H7 (cell line): Measurements from ENCODE around the gene CAPN1. TPM values are rescaled to one million over a fixed set of nuclear protein-coding genes. Genes with fewer than 3 reads are reported as not detected.

Experiments used
- DNase-seq: peaks from one replicate; pipeline ENCODE4 v3.0.0; 2012
- H3K27me3 ChIP-seq: 2 replicates; pipeline ENCODE4 v1.6.0; 2011; ENCODE audit warnings: mild to moderate bottlenecking, low read length; ENCODE audit not compliant: control insufficient read depth, insufficient read depth
- H3K36me3 ChIP-seq: replicated peaks from 2 replicates; pipeline ENCODE4 v1.5.1; 2011; ENCODE audit warnings: low read length; ENCODE audit not compliant: control insufficient read depth, insufficient read depth
- H3K4me3 ChIP-seq: 2 replicates; pipeline ENCODE4 v1.5.1; 2011; ENCODE audit warnings: low read depth, mild to moderate bottlenecking, control low read depth, low read length, moderate library complexity; ENCODE audit not compliant: insufficient read depth
- total RNA-seq: library from RNA; depleted of rRNA; stranded (reverse); fragments of >200 nt; shearing (Covaris generic); gene quantifications from 2 replicates; pipeline ENCODE4 v1.2.3, GENCODE V29; 2014

CAPN1 gene
- total RNA-seq, 1 experiment from 2014 or later, result 165 TPM

DNA sequence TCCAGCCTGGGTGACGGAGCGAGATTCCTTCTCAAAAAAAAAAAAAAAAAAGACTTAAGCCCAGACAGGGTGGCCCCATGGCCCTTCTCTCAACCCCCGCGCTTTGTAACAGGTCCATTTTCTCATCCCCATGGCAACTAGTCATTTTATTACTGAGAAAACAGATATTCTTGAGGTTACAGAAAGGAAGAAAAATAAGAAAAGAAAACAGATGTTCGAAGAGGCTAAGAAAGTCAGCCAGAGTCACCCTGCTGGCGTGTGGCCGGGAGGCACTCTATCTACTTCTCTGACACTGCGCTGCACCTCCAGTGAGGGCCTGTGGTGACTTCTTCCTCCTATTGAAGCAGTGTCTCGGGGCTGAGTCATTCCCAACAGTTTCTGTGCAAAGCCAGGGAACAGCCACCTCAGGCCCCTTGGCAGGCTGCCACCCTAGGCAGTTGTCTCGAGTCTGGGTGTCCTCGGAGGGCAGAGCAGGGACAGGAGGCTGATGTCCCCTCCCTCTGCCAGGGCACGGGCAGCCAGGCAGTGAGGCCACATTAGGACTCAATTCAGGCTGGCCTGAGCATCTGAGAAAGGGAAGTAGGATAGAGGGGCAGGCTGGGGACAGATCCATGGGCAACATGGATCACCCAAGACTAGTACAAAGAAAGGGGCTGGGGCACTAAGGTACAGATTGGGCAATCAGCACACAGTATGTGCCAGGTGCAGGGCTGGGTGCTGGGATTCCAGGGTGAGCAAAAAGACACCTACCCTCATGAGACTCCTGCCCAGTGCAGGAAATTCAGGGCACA is 31.0 kb upstream of the CAPN1 start:
- Histone ChIP-seq H3K36me3 (no peaks in the 10 kb centered on the region), H3K27me3 (no peaks in the 10 kb centered on the region), H3K4me3 (no peak overlapping the region)
- peak; percentile 36 for DNase-seq

DNA sequence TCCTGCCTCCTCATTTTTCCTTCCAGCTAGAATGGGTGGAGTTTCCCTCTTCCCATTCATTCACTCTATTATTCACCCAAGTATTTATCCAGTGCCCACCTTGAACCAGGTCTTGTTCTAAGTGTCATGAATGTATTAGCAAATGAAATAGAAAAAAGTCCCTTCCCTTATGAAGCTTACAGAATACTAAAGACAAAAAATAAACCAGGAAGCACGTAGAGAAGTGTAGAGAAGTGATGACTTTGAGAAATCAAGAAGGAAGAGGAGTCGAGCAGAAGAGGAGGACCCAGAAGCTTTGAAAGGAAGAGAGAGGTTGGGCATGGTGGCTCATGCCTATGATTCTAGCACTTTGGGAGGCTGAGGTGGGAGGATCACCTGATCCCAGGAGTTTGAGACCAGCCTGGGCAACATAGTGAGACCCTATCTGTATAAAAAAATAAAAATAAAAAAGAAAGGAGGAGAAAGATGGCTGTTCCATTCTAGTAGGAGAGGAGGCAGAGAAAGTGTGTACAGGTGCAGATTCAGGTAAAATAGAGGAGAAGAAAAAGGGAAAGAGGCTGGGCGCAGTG is 30.3 kb upstream of the CAPN1 start:
- H3K27me3 ChIP-seq, result no peaks in the 10 kb centered on the region
- no peak for DNase-seq
- H3K4me3 ChIP-seq, result no peak overlapping the region
- H3K36me3 ChIP-seq, result no peaks in the 10 kb centered on the region

DNA sequence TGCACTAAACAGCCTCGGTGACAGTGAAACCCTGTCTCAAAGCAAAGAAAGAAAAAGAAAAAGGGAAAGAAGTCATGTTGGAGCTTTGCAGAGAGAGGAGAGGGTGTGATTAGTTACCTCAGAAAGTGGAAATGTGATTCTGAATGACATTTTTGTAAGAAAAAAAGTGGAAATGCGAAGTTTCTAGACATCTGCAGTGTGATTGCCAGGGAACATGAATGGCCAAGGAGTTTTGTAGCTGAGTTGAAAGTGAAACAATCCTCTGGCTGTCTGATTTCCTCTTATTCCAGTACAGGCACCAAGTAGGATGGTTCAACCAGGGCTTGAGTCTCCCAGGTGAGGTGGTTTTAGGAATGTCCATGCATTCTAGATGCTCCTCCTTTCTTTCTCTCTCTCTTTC is 29.6 kb upstream of the CAPN1 start:
- Histone ChIP-seq H3K36me3 (no peaks in the 10 kb centered on the region), H3K27me3 (no peaks in the 10 kb centered on the region), H3K4me3 (no peak overlapping the region)
- no peak for DNase-seq

DNA sequence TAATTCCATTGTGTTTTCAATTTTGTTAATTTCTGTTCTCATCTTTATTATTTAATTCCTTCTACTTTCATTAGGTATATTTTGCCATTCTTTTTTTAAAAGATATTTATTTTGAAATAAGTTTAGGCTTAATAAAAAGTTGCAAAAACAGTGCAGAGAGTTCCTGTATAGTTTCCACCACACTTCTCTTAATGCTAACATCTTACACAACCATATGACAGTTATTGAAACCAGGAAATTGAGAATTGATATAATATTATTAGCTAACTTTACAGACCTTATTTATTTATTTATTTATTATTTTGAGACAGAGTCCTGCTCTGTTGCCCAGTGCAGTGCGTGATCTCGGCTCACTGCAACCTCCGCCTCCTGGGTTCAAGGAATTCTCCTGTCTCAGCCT is 25.5 kb upstream of the CAPN1 start:
- Histone ChIP-seq H3K4me3 (no peak overlapping the region), H3K27me3 (no peaks in the 10 kb centered on the region), H3K36me3 (no peaks in the 10 kb centered on the region)
- DNase-seq, result no peak

DNA sequence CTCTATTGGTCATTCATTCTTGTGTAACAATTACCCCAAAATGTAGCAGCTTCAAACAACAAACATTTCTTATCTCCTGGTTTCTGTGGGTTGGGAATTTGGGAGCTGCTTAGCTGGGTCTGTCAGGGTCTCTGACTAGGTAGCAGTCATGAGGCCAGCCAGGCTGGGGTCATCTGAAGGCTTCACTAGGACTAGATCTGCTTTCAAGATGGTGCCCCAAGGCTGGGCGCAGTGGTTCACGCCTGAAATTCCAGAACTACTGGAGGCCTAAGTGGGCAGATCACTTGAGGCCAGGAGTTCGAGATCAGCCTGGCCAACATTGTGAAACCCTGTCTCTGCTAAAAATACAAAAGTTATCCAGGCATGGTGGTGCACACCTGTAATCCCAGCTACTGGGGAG is 24.8 kb upstream of the CAPN1 start:
- no peak for DNase-seq
- Histone ChIP-seq H3K36me3 (no peaks in the 10 kb centered on the region), H3K27me3 (no peaks in the 10 kb centered on the region), H3K4me3 (no peak overlapping the region)

DNA sequence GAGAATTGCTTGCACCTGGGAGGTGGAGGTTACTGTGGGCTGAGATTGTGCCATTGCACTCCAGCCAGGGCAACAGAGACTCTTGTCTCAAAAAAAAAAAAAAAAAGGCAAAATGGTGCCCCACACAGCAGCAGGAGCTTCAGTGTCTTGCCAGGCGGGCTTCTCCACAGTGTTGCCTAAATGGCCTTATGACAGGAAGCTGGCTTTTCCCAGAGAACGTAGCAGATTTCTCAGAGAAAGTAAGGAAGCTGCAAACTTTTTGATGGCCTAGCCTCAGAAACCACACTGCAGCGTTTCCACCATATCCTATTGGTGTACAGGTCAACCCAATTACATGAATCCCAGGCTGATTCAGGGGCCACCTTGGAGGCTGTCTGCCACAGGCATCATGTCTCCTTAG is 24.4 kb upstream of the CAPN1 start:
- no peaks in the 10 kb centered on the region for H3K36me3 ChIP-seq
- DNase-seq, result no peak
- no peaks in the 10 kb centered on the region for H3K27me3 ChIP-seq

DNA sequence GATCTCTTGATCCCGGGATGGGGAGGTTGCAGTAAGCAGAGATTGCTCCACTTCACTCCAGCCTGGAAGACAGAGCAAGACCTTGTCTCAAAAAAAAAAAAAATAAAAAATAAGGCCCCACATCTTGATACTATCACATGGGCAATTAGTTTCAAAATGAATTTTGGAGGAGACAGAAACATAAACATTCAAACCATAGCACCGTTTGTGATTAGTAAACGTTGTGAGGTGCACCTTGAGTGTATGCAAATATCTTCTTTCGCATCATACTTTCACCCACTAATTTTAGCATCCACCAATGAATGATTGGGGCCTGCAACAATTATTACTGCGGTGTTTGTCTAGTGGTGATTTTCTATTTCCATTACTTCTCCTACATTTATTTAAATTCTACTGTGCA is 22.7 kb upstream of the CAPN1 start:
- Histone ChIP-seq H3K36me3 (no peaks in the 10 kb centered on the region), H3K27me3 (no peaks in the 10 kb centered on the region), H3K4me3 (no peak overlapping the region)
- no peak for DNase-seq

More for the DNA sequence above, 24.4 kb upstream of the CAPN1 start:
- no peak overlapping the region for H3K4me3 ChIP-seq

DNA sequence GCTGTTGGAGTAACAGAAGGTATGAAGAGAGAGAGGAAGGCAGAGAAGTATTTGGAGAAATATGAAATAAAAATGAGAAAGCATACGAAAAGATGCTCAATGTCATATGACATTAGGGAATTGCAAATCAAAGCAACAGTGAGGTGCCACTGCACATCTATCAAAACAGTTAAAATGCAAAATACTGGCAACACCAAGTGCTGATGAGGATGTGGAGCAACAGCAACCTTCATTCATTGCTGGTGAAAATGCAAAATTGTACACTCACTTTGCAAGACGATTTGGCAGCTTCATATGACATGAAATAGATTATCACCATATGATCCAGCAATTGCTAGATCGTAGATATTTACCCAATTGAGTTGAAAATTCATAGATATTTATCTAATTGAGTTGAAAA is 21.1 kb upstream of the CAPN1 start:
- H3K4me3 ChIP-seq, result no peak overlapping the region
- H3K27me3 ChIP-seq, result no peaks in the 10 kb centered on the region
- no peak for DNase-seq
- H3K36me3 ChIP-seq, result no peaks in the 10 kb centered on the region

DNA sequence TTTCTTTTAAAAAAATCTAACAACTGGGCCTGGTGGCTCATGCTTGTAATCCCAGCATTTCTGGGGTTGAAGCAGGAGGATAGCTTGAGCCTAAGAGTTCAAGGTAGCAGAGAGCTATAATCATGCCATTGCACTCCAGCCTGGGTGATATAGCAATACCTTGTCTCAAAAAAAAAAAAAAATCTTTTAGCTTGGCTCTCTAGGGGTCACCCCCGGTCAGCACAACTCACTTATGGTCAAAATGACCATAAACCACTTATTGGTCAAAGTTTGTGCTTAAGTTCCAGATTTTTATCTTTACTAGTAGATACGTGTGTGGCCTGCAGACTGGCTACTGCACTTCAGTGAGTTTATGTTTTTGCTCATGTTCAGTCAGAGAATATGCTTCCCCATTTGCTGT is 18.0 kb upstream of the CAPN1 start:
- Histone ChIP-seq H3K27me3 (no peaks in the 10 kb centered on the region), H3K4me3 (no peak overlapping the region), H3K36me3 (no peaks in the 10 kb centered on the region)
- no peak for DNase-seq

DNA sequence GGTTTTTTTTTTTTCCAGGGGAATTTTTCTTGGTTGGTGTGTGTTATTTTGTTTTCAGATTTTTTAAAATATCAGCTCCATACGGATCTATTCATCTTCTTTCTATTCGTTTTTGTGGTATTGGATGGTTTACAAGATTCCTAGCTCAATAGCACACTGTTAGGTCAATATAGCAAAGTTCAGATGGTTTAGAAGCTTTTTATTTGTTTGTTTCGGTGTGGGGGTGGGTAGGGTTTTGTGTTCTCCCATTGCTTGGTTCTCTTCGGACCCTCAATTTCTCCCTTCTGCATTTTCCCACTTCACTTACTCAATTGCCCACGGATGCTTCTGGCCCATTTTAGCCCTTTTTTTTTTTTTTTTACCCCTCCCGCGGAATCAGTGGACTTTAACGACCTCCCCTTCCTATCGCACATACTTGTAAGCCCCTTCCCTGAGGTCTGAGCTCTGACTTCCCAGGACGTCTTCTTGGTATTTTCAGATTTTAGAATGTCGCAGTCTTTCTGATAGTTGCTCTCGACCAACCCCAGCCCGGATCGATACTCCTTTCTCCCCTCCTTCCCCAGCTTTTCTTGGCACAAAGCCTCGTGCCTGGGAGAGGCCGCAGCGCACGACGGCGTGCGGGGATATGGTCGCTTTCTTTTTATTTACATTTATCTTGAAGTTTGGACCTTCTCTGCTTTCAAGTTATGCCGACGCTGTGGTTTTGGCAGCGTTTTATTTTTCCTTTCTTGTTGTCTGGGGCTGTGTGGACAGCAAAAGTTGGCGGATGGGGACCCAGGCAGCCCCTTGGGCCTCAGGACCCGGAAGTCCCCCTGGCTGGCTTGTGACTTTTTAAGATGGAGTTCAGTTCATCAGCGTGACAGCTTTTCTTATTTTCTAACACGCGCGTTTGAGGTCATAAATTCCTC is 16.1 kb upstream of the CAPN1 start:
- peak; percentile 42 for DNase-seq
- Histone ChIP-seq H3K27me3 (no peaks in the 10 kb centered on the region), H3K4me3 (no peak overlapping the region), H3K36me3 (no peaks in the 10 kb centered on the region)

DNA sequence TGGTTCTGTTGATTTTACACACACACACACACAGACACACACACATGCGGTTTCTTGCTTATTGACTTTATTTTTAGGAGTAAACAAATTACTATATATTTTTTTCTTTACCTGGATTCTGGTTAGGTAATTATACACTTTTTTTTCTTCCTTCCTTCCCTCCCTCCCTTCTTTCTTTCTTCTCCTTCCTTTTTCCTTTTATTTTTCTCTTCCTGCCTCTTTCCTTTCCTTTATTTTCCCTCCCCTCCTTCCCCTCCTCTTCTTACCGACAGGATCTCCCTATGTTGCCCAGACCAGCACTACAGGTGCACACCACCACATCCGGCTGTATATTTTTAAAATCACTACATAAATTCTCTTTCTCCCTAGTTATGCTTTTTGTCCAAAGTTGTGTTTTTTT is 14.8 kb upstream of the CAPN1 start:
- no peak for DNase-seq
- Histone ChIP-seq H3K27me3 (no peaks in the 10 kb centered on the region), H3K4me3 (no peak overlapping the region), H3K36me3 (no peaks in the 10 kb centered on the region)

DNA sequence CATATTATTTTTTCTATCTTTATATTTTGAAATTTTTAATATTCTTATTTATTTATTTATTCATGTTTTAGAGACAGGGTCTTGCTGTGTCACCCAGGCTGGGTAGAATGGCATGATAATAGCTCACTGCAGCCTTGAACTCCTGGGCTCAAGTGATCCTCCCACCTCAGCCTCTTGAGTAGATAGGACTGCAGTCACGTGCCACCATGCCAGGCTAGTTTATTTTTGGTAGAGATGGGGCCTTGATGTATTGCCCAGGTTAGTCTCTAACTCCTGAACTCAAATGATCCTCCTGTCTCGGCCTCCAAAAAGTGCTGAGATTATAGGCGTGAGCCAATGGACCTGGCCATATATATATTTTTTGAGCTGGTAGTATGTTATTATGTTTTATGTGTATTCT is 14.1 kb upstream of the CAPN1 start:
- Histone ChIP-seq H3K4me3 (no peak overlapping the region), H3K27me3 (no peaks in the 10 kb centered on the region), H3K36me3 (no peaks in the 10 kb centered on the region)
- DNase-seq, result no peak

DNA sequence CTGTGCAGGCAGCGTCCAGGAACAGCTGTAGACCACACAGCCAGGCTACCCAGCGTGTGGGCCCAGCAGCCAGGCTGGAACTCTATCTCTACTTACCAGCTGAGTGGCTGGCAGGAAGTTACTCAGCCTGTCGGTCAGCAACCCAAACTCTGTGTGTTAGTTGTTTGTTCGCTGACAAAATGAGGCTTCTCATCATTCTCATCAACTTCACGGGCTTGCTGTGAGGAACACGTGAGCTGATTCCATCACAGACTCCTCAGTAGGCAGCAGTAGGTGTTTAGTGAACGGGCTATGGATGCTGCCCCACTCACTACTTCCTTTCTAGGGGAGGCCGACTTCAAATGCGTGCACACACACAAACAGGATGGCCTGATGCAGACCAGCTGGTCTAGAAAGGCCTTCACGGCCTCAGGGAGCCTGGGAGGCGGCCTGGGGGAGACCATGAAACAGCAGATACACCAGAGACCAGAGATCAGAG is 12.5 kb upstream of the CAPN1 start:
- Histone ChIP-seq H3K4me3 (no peak overlapping the region), H3K27me3 (no peaks in the 10 kb centered on the region), H3K36me3 (no peaks in the 10 kb centered on the region)
- no peak for DNase-seq

DNA sequence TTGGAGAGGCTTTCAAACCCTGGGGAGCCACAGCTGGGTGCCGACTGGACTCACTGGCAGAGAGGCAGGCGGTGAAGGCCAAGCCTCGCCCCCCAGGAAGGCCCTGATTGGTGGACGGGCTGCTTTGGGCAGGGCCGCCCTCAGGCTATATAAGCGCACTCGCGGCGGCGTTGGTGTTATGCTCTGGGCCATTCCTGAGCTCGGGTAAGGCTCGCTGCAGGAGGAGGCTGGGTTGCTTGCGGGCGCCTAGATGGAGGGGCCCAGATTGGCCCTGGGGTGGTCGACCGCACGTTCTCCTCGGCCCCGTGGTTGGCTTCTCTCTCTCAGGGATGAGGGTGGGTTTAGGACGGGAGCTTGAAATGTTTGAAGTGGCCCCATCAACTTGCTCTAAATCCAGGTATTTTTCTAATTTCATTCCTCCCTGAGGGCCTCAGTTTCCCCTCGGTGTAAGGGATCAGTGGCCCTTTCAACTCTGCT is 11.6 kb upstream of the CAPN1 start, which contains the start of gene SPDYC:
TSS of gene SPDYC (plus strand) at position 176 of the 477 bp plus-strand sequence. CDS start 1,125 bp downstream, outside the sequence.
- Histone ChIP-seq H3K27me3 (no peaks in the 10 kb centered on the region), H3K4me3 (no peak within 1 kb of the TSS), H3K36me3 (no peaks in the 10 kb centered on the region)
- DNase-seq, result peak; percentile 88
